ENCODE results near the gene TCHH. TPM values are rescaled to one million over a fixed set of nuclear protein-coding genes. Genes with fewer than 3 reads are reported as not detected.
"Not testable (repeated sequence)": the region's sequence is repeated elsewhere in the genome, so short reads cannot be mapped to it uniquely, and the experiment has no call there.

The TCHH gene
- total and polyA plus RNA-seq, 10 of the 15 experiments (the other 5 are each of a cell fraction or from before 2014, with no cell fraction given): not detected

DNA sequence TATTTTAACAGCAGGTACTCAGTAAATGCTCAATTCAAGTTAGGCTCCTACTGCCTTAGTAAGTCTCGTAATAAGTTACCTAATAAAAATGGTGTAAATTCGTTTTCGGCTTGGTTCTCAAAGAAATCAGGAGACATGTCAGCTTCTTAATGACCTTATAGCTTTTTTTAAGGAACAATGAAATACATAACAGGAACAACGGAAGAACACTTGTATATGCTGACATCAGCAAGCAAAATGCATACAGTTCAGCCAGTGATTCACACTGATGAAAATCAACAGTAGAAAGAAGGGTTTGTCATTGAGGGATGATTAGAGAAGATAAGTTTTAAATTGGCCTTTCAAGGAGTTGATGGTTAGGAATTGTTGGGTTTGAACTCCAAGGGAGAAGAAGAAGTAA, 30.5 kb upstream of the TCHH start:
- H3K27ac ChIP-seq (ENCODE audit: control insufficient read depth, insufficient read depth): no peak overlapping the region
- FAIRE-seq (no peak), DNase-seq (ENCODE audit: low read depth, low spot score) (no peak), ATAC-seq (no peak)
- intact Hi-C loops (cut with micrococcal nuclease; ENCODE audit: unreplicated experiment) (no loop called here), in situ Hi-C loops (cut with MboI) (no loop called here)
- CTCF ChIA-PET: no interaction called here
- TF ChIP-seq SP1 (IDR thresholded peaks at IDR 0.05; ENCODE audit: low read depth, low read length): no peak
- no peak for TF ChIP-seq STAT1 (conservative IDR thresholded peaks at IDR 0.05)
- TF ChIP-seq FOXM1 (IDR thresholded peaks at IDR 0.05; ENCODE audit: low read depth, low read length): no peak
- TF ChIP-seq, protein P1, sequence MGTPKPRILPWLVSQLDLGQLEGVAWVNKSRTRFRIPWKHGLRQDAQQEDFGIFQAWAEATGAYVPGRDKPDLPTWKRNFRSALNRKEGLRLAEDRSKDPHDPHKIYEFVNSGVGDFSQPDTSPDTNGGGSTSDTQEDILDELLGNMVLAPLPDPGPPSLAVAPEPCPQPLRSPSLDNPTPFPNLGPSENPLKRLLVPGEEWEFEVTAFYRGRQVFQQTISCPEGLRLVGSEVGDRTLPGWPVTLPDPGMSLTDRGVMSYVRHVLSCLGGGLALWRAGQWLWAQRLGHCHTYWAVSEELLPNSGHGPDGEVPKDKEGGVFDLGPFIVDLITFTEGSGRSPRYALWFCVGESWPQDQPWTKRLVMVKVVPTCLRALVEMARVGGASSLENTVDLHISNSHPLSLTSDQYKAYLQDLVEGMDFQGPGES (IDR thresholded peaks at IDR 0.05): no peak
- TF ChIP-seq BHLHE40 (IDR thresholded peaks at IDR 0.05; ENCODE audit: borderline replicate concordance in 1 of 2, low read depth in 2 of 2, low read length in 1 of 2): no peak
- no peak for TF ChIP-seq ZBED1 (IDR thresholded peaks at IDR 0.05; ENCODE audit: borderline replicate concordance)
- TF ChIP-seq ESRRA (IDR thresholded peaks at IDR 0.05; ENCODE audit: low read length): no peak
- TF ChIP-seq BACH1 (IDR thresholded peaks at IDR 0.05; ENCODE audit: borderline replicate concordance): no peak
- no peak for TF ChIP-seq STAT3 (IDR thresholded peaks at IDR 0.05; ENCODE audit: low read depth, low read length)
- no peak for TF ChIP-seq CEBPB (IDR thresholded peaks at IDR 0.05; ENCODE audit: borderline replicate concordance in 1 of 2, low read depth in 2 of 2, low read length in 2 of 2)
- TF ChIP-seq EZH2 (IDR thresholded peaks at IDR 0.05; ENCODE audit: borderline replicate concordance, control insufficient read depth, low read depth, low read length): no peak
- no peak for TF ChIP-seq CHD1 (IDR thresholded peaks at IDR 0.05; ENCODE audit: low read depth, low read length)
- no peak for TF ChIP-seq BMI1 (IDR thresholded peaks at IDR 0.05; ENCODE audit: borderline replicate concordance)
- no peaks in the 10 kb centered on the region for H3K79me2 ChIP-seq (ENCODE audit: control insufficient read depth, insufficient read depth, low read length)
- no peak overlapping the region for H3K4me3 ChIP-seq
- no peak overlapping the region for H3K9ac ChIP-seq (ENCODE audit: control insufficient read depth, insufficient read depth, low read length)
- peaks cover 4% of the 10 kb centered on the region; the same call in 1 of the 2 replicates for H3K4me1 ChIP-seq (ENCODE audit: control insufficient read depth, insufficient read depth, low read length)
- H3K27me3 ChIP-seq (replicated peaks in 1 of 2; ENCODE audit: control insufficient read depth in 2 of 2, insufficient read depth in 2 of 2, low read length in 1 of 2): no peaks in the 10 kb centered on the region; a peak in 1 of 4 replicates
- H3K36me3 ChIP-seq (ENCODE audit: control insufficient read depth in 2 of 2, insufficient read depth in 2 of 2, low read length in 1 of 2): no peaks in the 10 kb centered on the region
- H3K4me2 ChIP-seq (ENCODE audit: control insufficient read depth, insufficient read depth): no peak overlapping the region
- POLR2A ChIA-PET: no interaction called here
- SMC1A ChIA-PET (ENCODE audit: uncharacterized antibody, unreplicated experiment): no interaction called here
- WGBS (ENCODE audit: insufficient coverage, insufficient replicate concordance, low lambda C conversion rate, missing lambda C conversion rate): 39% methylated on average over 4 of the region's 4 CpGs
- no peak overlapping the region for H2AFZ ChIP-seq (ENCODE audit: control insufficient read depth, low read depth, low read length)
- H4K20me1 ChIP-seq (ENCODE audit: control insufficient read depth, insufficient read depth): no peaks in the 10 kb centered on the region
- H3K9me3 ChIP-seq (replicated peaks; ENCODE audit: control insufficient read depth, insufficient read depth, low read length): peaks cover 6% of the 10 kb centered on the region; the same call in 2 of the 3 replicates
- BruUV-seq (replicated peaks): no TSS peak
- RAD21 ChIA-PET (ENCODE audit: unreplicated experiment): no interaction called here

DNA sequence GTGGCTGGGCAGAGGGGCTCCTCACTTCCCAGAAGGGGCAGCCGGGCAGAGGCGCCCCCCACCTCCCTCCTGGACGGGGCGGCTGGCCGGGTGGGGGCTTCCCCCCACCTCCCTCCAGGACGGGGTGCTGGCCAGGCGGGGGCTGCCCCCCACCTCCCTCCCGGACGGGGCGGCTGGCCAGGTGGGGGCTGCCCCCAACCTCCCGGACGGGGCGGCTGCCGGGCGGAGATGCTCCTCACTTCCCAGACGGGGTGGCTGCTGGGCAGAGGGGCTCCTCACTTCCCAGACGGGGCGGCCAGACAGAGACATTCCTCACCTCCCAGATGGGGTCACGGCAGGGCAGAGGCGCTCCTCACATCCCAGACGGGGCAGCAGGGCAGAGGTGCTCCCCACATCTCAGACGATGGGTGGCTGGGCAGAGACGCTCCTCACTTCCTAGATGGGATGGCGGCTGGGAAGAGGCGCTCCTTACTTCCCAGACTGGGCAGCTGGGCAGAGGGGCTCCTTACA, 29.5 kb upstream of the TCHH start:
- H4K20me1 ChIP-seq (ENCODE audit: control insufficient read depth, insufficient read depth); FAIRE-seq; H3K27ac ChIP-seq (ENCODE audit: control insufficient read depth, insufficient read depth); H3K27me3 ChIP-seq (replicated peaks in 1 of 2; ENCODE audit: control insufficient read depth in 2 of 2, insufficient read depth in 2 of 2, low read length in 1 of 2); DNase-seq (ENCODE audit: low read depth, low spot score); H3K4me3 ChIP-seq; CTCF ChIA-PET; intact Hi-C loops (cut with micrococcal nuclease; ENCODE audit: unreplicated experiment); H3K4me2 ChIP-seq (ENCODE audit: control insufficient read depth, insufficient read depth); ATAC-seq; H3K9me3 ChIP-seq (replicated peaks; ENCODE audit: control insufficient read depth, insufficient read depth, low read length); POLR2A ChIA-PET; H3K79me2 ChIP-seq (ENCODE audit: control insufficient read depth, insufficient read depth, low read length); H3K36me3 ChIP-seq (ENCODE audit: control insufficient read depth in 2 of 2, insufficient read depth in 2 of 2, low read length in 1 of 2); H3K9ac ChIP-seq (ENCODE audit: control insufficient read depth, insufficient read depth, low read length); RAD21 ChIA-PET (ENCODE audit: unreplicated experiment); BruUV-seq (replicated peaks); SMC1A ChIA-PET (ENCODE audit: uncharacterized antibody, unreplicated experiment); H2AFZ ChIP-seq (ENCODE audit: control insufficient read depth, low read depth, low read length); H3K4me1 ChIP-seq (ENCODE audit: control insufficient read depth, insufficient read depth, low read length); in situ Hi-C loops (cut with MboI): not testable (repeated sequence)
- WGBS (ENCODE audit: insufficient coverage, insufficient replicate concordance, low lambda C conversion rate, missing lambda C conversion rate): 69% methylated on average over 9 of the region's 25 CpGs
